COLO668 (cell line): ENCODE measurements around the gene CECR2.

Experiments
- DNase-seq: peaks from one replicate; lab custom pipeline; 2025; ENCODE audit not compliant: unreplicated experiment; lab: John Stamatoyannopoulos, UW

CECR2 gene

GRCh38 chr22:17366830-17367229 lies 2.4 kb upstream of the CECR2 start:
- DNase-seq, result no peak

GRCh38 chr22:17368144-17368543 lies 1.1 kb upstream of the CECR2 start:
- DNase-seq, result no peak

- no peak for DNase-seq
Observed at GRCh38 chr22:17368554-17369438, 464 bp upstream of the CECR2 start.

- DNase-seq, result no peak
Observed at GRCh38 chr22:17370026-17370765, 936 bp downstream of the CECR2 start.

GRCh38 chr22:17370766-17371432 lies 1.6 kb downstream of the CECR2 start:
- no peak for DNase-seq

- no peak for DNase-seq
Observed at GRCh38 chr22:17371448-17371847, 2.2 kb downstream of the CECR2 start.

GRCh38 chr22:17373855-17374254 lies 4.6 kb downstream of the CECR2 start:
- DNase-seq, result no peak

GRCh38 chr22:17375914-17376614 lies 6.8 kb downstream of the CECR2 start:
- DNase-seq, result no peak

GRCh38 chr22:17376950-17377349 lies 7.7 kb downstream of the CECR2 start:
- no peak for DNase-seq

GRCh38 chr22:17379944-17380343 lies 10.7 kb downstream of the CECR2 start:
- no peak for DNase-seq

GRCh38 chr22:17380359-17381087 lies 11.3 kb downstream of the CECR2 start:
- no peak for DNase-seq

GRCh38 chr22:17381192-17381913 lies 12.1 kb downstream of the CECR2 start:
- no peak for DNase-seq

GRCh38 chr22:17384612-17385330 lies 15.5 kb downstream of the CECR2 start:
- no peak for DNase-seq

- DNase-seq, result no peak
Observed at GRCh38 chr22:17387356-17387755, 18.1 kb downstream of the CECR2 start.

- no peak for DNase-seq
Observed at GRCh38 chr22:17388235-17388634, 19.0 kb downstream of the CECR2 start.

- DNase-seq, result no peak
Observed at GRCh38 chr22:17390087-17390486, 20.8 kb downstream of the CECR2 start.

- DNase-seq, result no peak
Observed at GRCh38 chr22:17396516-17396915, 27.3 kb downstream of the CECR2 start.

- DNase-seq, result no peak
Observed at GRCh38 chr22:17397756-17398547, 28.7 kb downstream of the CECR2 start.
